ENCODE data around the gene SELENON. TPM values are rescaled to one million over a fixed set of nuclear protein-coding genes. Genes with fewer than 3 reads are reported as not detected.

Gene SELENON
- total RNA-seq, 4 donors from 2014 or later = 21.9 to 39.3 (median 26.9) TPM

DNA sequence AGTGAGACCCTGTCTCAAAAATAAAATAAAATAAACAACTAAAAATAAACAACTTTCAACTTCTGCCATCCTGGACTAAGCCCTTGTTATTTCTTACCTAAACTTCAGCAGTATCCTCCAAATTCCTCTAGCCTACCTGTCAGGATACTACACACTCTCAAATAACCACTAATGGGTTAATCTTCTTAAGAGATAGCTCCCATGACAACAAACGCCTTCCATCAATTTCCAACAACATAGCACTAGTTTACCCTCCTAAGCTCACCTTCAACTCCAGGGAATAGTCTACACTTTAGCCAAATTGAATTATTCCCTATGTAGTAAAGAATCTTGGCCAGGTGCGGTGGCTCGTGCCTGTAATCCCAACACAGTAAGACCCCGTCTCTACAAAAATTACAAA, 47.9 kb downstream of the SELENON start:
- no peaks in the 10 kb centered on the region for H3K36me3 ChIP-seq
- DNase-seq (ENCODE audit: low spot score in 2 of 2) = no peak
- H3K27me3 ChIP-seq = no peaks in the 10 kb centered on the region
- H3K4me1 ChIP-seq = no peaks in the 10 kb centered on the region
- 76% methylated on average over 4 of the region's 4 CpGs for WGBS
- H3K27ac ChIP-seq = no peak overlapping the region
- H3K4me3 ChIP-seq = no peak overlapping the region
- TF ChIP-seq, protein P1, sequence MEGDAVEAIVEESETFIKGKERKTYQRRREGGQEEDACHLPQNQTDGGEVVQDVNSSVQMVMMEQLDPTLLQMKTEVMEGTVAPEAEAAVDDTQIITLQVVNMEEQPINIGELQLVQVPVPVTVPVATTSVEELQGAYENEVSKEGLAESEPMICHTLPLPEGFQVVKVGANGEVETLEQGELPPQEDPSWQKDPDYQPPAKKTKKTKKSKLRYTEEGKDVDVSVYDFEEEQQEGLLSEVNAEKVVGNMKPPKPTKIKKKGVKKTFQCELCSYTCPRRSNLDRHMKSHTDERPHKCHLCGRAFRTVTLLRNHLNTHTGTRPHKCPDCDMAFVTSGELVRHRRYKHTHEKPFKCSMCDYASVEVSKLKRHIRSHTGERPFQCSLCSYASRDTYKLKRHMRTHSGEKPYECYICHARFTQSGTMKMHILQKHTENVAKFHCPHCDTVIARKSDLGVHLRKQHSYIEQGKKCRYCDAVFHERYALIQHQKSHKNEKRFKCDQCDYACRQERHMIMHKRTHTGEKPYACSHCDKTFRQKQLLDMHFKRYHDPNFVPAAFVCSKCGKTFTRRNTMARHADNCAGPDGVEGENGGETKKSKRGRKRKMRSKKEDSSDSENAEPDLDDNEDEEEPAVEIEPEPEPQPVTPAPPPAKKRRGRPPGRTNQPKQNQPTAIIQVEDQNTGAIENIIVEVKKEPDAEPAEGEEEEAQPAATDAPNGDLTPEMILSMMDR (IDR thresholded peaks at IDR 0.05) = no peak
- TF ChIP-seq EP300 (IDR thresholded peaks at IDR 0.05) (no peak), POLR2A (IDR thresholded peaks at IDR 0.05) (no peak), POLR2AphosphoS5 (IDR thresholded peaks at IDR 0.05) (no peak)
- H3K9me3 ChIP-seq = no peaks in the 10 kb centered on the region

DNA sequence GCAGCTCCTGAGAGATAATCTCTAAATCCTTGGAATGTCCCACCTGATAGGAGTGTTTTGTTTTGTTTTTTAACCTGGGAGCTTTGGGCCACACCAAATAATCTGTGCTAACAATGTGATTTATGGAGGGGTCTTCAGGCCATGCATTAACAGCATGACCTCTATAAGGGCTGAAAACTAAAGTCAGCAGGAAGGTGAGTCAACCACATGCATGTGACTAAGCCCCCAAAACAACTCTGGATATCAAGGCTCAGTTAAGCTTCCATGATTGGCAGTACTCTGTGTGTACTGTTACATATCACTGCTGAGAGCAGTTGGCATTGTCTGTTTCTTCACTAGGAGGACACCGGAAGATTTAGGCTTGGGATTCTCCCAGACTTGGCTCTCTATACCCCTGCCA, 48.5 kb downstream of the SELENON start:
- Histone ChIP-seq H3K27me3 (no peaks in the 10 kb centered on the region), H3K9me3 (no peaks in the 10 kb centered on the region), H3K4me3 (no peak overlapping the region), H3K27ac (no peak overlapping the region), H3K36me3 (no peaks in the 10 kb centered on the region), H3K4me1 (no peaks in the 10 kb centered on the region)
- 36% methylated on average over 1 of the region's 1 CpG for WGBS
- TF ChIP-seq POLR2A (IDR thresholded peaks at IDR 0.05) (no peak), POLR2AphosphoS5 (IDR thresholded peaks at IDR 0.05) (no peak), EP300 (IDR thresholded peaks at IDR 0.05) (no peak)
- TF ChIP-seq, protein P1 (IDR thresholded peaks at IDR 0.05) = no peak
- DNase-seq (ENCODE audit: low spot score in 2 of 2) = no peak

GRCh38 chr1:25854554-25854953, 54.6 kb downstream of the SELENON start:
- whole genome bisulfite sequencing = 82% methylated on average over 2 of the region's 2 CpGs
- no peak overlapping the region for H3K27ac ChIP-seq
- peaks cover 12% of the 10 kb centered on the region for H3K4me1 ChIP-seq
- no peaks in the 10 kb centered on the region for H3K9me3 ChIP-seq
- H3K4me3 ChIP-seq = no peak overlapping the region
- H3K27me3 ChIP-seq = no peaks in the 10 kb centered on the region
- no peaks in the 10 kb centered on the region for H3K36me3 ChIP-seq
- no peak for DNase-seq (ENCODE audit: low spot score in 2 of 2)
- TF ChIP-seq POLR2AphosphoS5 (IDR thresholded peaks at IDR 0.05) = no peak

DNA sequence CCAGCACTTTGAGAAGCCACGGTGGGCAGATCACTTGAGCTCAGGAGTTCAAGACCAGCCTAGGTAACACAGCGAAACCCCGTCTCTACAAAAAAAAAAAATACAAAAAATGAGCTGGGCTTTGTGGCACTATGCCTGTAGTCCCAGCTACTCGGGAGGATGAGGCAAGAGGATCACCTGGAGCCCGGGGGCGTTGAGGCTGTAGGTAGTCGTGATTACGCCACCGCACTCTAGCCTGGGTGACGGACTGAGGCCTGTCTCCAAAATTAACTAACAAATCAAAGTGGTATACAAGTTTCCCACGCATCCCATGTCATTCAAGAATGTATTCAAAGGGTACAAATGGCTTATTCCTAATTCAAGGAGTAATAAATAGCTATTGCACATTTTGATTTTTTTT, 56.9 kb downstream of the SELENON start:
- no peaks in the 10 kb centered on the region for H3K36me3 ChIP-seq
- H3K27me3 ChIP-seq = no peaks in the 10 kb centered on the region
- H3K4me3 ChIP-seq = no peak overlapping the region
- no peak for DNase-seq (ENCODE audit: low spot score in 2 of 2)
- H3K4me1 ChIP-seq = peaks cover 23% of the 10 kb centered on the region
- no peak overlapping the region for H3K27ac ChIP-seq
- no peak for TF ChIP-seq POLR2A (IDR thresholded peaks at IDR 0.05)
- TF ChIP-seq POLR2AphosphoS5 (IDR thresholded peaks at IDR 0.05) = no peak
- no peak for TF ChIP-seq EP300 (IDR thresholded peaks at IDR 0.05)
- TF ChIP-seq, protein P1 (IDR thresholded peaks at IDR 0.05) = no peak
- 82% methylated on average over 11 of the region's 11 CpGs for WGBS
- no peaks in the 10 kb centered on the region for H3K9me3 ChIP-seq

- DNase-seq (ENCODE audit: low spot score in 2 of 2) = no peak
- TF ChIP-seq POLR2A (IDR thresholded peaks at IDR 0.05) = no peak
- TF ChIP-seq, protein P1 (IDR thresholded peaks at IDR 0.05) = no peak
- TF ChIP-seq EP300 (IDR thresholded peaks at IDR 0.05) = no peak
- no peak for TF ChIP-seq POLR2AphosphoS5 (IDR thresholded peaks at IDR 0.05)
- Histone ChIP-seq H3K4me1 (peaks cover 34% of the 10 kb centered on the region), H3K9me3 (no peaks in the 10 kb centered on the region), H3K27me3 (no peaks in the 10 kb centered on the region), H3K4me3 (peak overlapping the region; percentile 60), H3K36me3 (peaks cover 13% of the 10 kb centered on the region), H3K27ac (no peak overlapping the region)
- WGBS = 43% methylated on average over 7 of the region's 7 CpGs
These were observed 58.5 kb downstream of the SELENON start for GRCh38 chr1:25858494-25858893.

Data from suprapubic skin (tissue), 4 donors.